SK-N-SH (cell line): ENCODE results near the gene BTN3A1. TPM values are rescaled to one million over a fixed set of nuclear protein-coding genes. Genes with fewer than 3 reads are reported as not detected.
A peak's percentile ranks its signal among the peaks of the same experiment; 100 is the strongest.

Experiments
- CTCF ChIA-PET: fragments of 300-600, 350-600 bp; formaldehyde crosslinking; extraction: SDS; loops from one replicate; lab custom pipeline; 2021; lab: Yijun Ruan, JAX
- POLR2A ChIA-PET: fragments of 350-600 bp; sonication (Branson Sonifier 250); formaldehyde crosslinking; extraction: SDS; loops from one replicate; lab custom pipeline; 2020; ENCODE audit warnings: antibody characterized with exemption, inconsistent platforms; lab: Yijun Ruan, JAX
- DNase-seq: peaks from one replicate; pipeline ENCODE4 v3.0.0; 2012
- H2AFZ ChIP-seq: fragments of 200-600 bp; sonication (generic); 2 replicates; pipeline ENCODE4 v1.8.1; 2016; ENCODE audit warnings: antibody characterized with exemption, mild to moderate bottlenecking, low read depth
- H3F3A ChIP-seq: fragments of 200-600 bp; sonication (generic); replicated peaks from 2 replicates; pipeline ENCODE3; 2016; ENCODE audit warnings: antibody characterized with exemption, mild to moderate bottlenecking; ENCODE audit not compliant: insufficient read depth
- H3K27ac ChIP-seq, 2 experiments: fragments of 200-500 bp in 1 of 2; fragments of 200-600 bp in 1 of 2; sonication (Bioruptor generic) in 1 of 2; sonication (generic), shearing (Covaris generic) in 1 of 2; 2 replicates each; pipeline versions ENCODE4 v1.5.1 to v1.6.1; 2014 to 2016; ENCODE audit warnings: low read depth in 2 of 2, inconsistent platforms in 1 of 2, low read length in 1 of 2, mild to moderate bottlenecking in 1 of 2, mixed read lengths in 1 of 2
- H3K27me3 ChIP-seq: fragments of 200-600 bp; sonication (generic), shearing (Covaris generic); 2 replicates; pipeline ENCODE4 v1.6.1; 2016; ENCODE audit warnings: mixed run types; ENCODE audit not compliant: insufficient read depth
- H3K36me3 ChIP-seq, 2 experiments: fragments of 200-500 bp in 1 of 2; fragments of 200-600 bp in 1 of 2; sonication (Bioruptor generic) in 1 of 2; sonication (generic) in 1 of 2; replicated peaks in 1 of 2; 2 replicates each; pipeline versions ENCODE3 to v1.5.1; 2014 to 2016; ENCODE audit warnings: low read length in 1 of 2, mild to moderate bottlenecking in 1 of 2; ENCODE audit not compliant: insufficient read depth in 2 of 2, control insufficient read depth in 1 of 2
- H3K4me1 ChIP-seq, 2 experiments: fragments of 200-500 bp in 1 of 2; fragments of 200-600 bp in 1 of 2; sonication (Bioruptor generic) in 1 of 2; sonication (generic), shearing (Covaris generic) in 1 of 2; 2 replicates each; pipeline versions ENCODE4 v1.5.1 to v1.6.1; 2014 to 2016; ENCODE audit warnings: low read depth in 1 of 2, low read length in 1 of 2, mixed run types in 1 of 2; ENCODE audit not compliant: insufficient read depth in 2 of 2, control insufficient read depth in 1 of 2
- H3K4me2 ChIP-seq: fragments of 200-600 bp; sonication (generic), shearing (Covaris generic); 2 replicates; pipeline ENCODE4 v1.6.1; 2017; ENCODE audit warnings: mixed run types
- H3K4me3 ChIP-seq, 2 experiments: fragments of 200-500 bp in 1 of 2; fragments of 200-600 bp in 1 of 2; sonication (Bioruptor generic) in 1 of 2; sonication (generic), shearing (Covaris generic) in 1 of 2; 2 replicates each; pipeline versions ENCODE4 v1.5.1 to v1.8.1; 2014 to 2016; ENCODE audit warnings: low read depth in 2 of 2, inconsistent platforms in 1 of 2, low read length in 1 of 2, mild to moderate bottlenecking in 1 of 2, mixed read lengths in 1 of 2, moderate library complexity in 1 of 2
- H3K79me2 ChIP-seq: fragments of 200-600 bp; sonication (generic); 2 replicates; pipeline ENCODE4 v1.8.1; 2017; ENCODE audit warnings: mild to moderate bottlenecking; ENCODE audit not compliant: insufficient read depth
- H3K9ac ChIP-seq: fragments of 200-600 bp; sonication (generic); 2 replicates; pipeline ENCODE4 v1.6.1; 2017; ENCODE audit warnings: mixed run types
- H3K9me2 ChIP-seq: fragments of 200-600 bp; sonication (generic); 2 replicates; pipeline ENCODE4 v1.6.1; 2017; ENCODE audit warnings: mixed run types
- H3K9me3 ChIP-seq: fragments of 200-600 bp; sonication (generic); 2 replicates; pipeline ENCODE4 v1.6.1; 2017; ENCODE audit warnings: mixed run types, mild to moderate bottlenecking, moderate library complexity
- H4K20me1 ChIP-seq: fragments of 200-600 bp; sonication (generic); 2 replicates; pipeline ENCODE4 v1.6.1; 2017; ENCODE audit warnings: mild to moderate bottlenecking, mixed run types; ENCODE audit not compliant: insufficient read depth
- CHD2 ChIP-seq: fragments of 150-350 bp; IDR thresholded peaks from 2 replicates; pipeline ENCODE4 v1.6.1; 2018; ENCODE audit warnings: low read length; ENCODE audit not compliant: partially characterized antibody
- CTCF ChIP-seq: fragments of 200-600 bp; sonication (generic); IDR thresholded peaks from 2 replicates; pipeline ENCODE4 v1.6.1; 2017; ENCODE audit warnings: antibody characterized with exemption, mild to moderate bottlenecking, moderate library complexity
- EP300 ChIP-seq, 2 experiments: IDR thresholded peaks; 2 replicates each; pipeline versions ENCODE4 v1.4.0 to v1.6.1; 2012; ENCODE audit warnings: borderline replicate concordance in 1 of 2, low read depth in 1 of 2, low read length in 1 of 2
- EZH2phosphoT487 ChIP-seq: fragments of 200-600 bp; sonication (generic); IDR thresholded peaks from 2 replicates; pipeline ENCODE4 v1.6.1; 2017; ENCODE audit warnings: low read depth, mixed run types, mild to moderate bottlenecking, antibody characterized with exemption, moderate library complexity, borderline replicate concordance
- GABPA ChIP-seq: IDR thresholded peaks from 2 replicates; pipeline ENCODE4 v1.4.0; 2012; ENCODE audit warnings: low read depth, mild to moderate bottlenecking
- GATA2 ChIP-seq: sonication (generic); formaldehyde crosslinking; IDR thresholded peaks from 2 replicates; pipeline ENCODE4 v1.5.0; 2020; ENCODE audit warnings: mild to moderate bottlenecking, missing genetic modification reagents
- IRF3 ChIP-seq: fragments of 150-350 bp; IDR thresholded peaks from 2 replicates; pipeline ENCODE4 v1.6.1; 2016; ENCODE audit warnings: mild to moderate bottlenecking, low read depth, low read length
- MAX ChIP-seq: IDR thresholded peaks from 2 replicates; pipeline ENCODE4 v1.4.0; 2012; ENCODE audit warnings: low read depth
- POLR2AphosphoS5 ChIP-seq: IDR thresholded peaks from 2 replicates; pipeline ENCODE4 v1.6.1; 2012; ENCODE audit warnings: low read depth, low read length
- RAD21 ChIP-seq: IDR thresholded peaks from 2 replicates; pipeline ENCODE4 v1.6.1; 2012; ENCODE audit warnings: mild to moderate bottlenecking, low read length
- RCOR1 ChIP-seq: fragments of 150-350 bp; IDR thresholded peaks from 2 replicates; pipeline ENCODE4 v1.6.1; 2017; ENCODE audit warnings: antibody characterized with exemption, low read length
- REST ChIP-seq: IDR thresholded peaks from 2 replicates; pipeline ENCODE4 v1.6.1; 2012; ENCODE audit warnings: mild to moderate bottlenecking, low read depth, low read length, moderate library complexity
- RFX5 ChIP-seq: IDR thresholded peaks from 2 replicates; pipeline ENCODE4 v1.6.1; 2012; ENCODE audit warnings: mild to moderate bottlenecking, improper control_type of control experiment, low read length
- RXRA ChIP-seq: IDR thresholded peaks from 2 replicates; pipeline ENCODE4 v1.4.0; 2012; ENCODE audit warnings: low read depth, mild to moderate bottlenecking, borderline replicate concordance
- TAF1 ChIP-seq: IDR thresholded peaks from 2 replicates; pipeline ENCODE4 v1.6.1; 2012; ENCODE audit warnings: low read depth, mild to moderate bottlenecking, low read length, moderate library complexity, borderline replicate concordance
- YY1 ChIP-seq: IDR thresholded peaks from 2 replicates; pipeline ENCODE4 v1.4.0; 2012; ENCODE audit warnings: low read depth, mild to moderate bottlenecking
- WGBS: methylation state at CpG from one replicate; pipeline ENCODE4 v1.1.6; 2017; ENCODE audit warnings: low lambda C conversion rate; 5-methylcytosine and 5-hydroxymethylcytosine counted together
- polyA plus RNA-seq, 3 experiments: library from polyadenylated mRNA; depleted of rRNA; stranded (reverse); fragments of >200 nt; gene quantifications; 2 replicates each; pipeline ENCODE4 v1.2.3, GENCODE V29; 2012

BTN3A1 gene
- polyA plus RNA-seq, 1 of the 3 experiments (the other 2 are of a cell fraction), result 14.2 TPM

GRCh38 chr6:26457806-26458688 lies 56.0 kb downstream of the BTN3A1 start, which contains the start of gene BTN2A1:
BTN2A1 (plus strand) TSS chr6:26457955; CDS start chr6:26458637, 682 bp downstream.
- ChIA-PET POLR2A (no interaction called here), CTCF (no interaction called here)
- H3K36me3 ChIP-seq, result peaks cover 18 to 22% of the 10 kb centered on the region in 2 experiments
- H3K9me2 ChIP-seq, result no peaks in the 10 kb centered on the region
- H3K79me2 ChIP-seq, result peaks cover 46% of the 10 kb centered on the region
- H3K4me1 ChIP-seq, result peaks cover 13 to 18% of the 10 kb centered on the region in 2 experiments; a peak in 1 of 4 replicates
- peak within 1 kb of the TSS; percentile 73 to 86 for H3K4me3 ChIP-seq
- H2AFZ ChIP-seq, result peak within 1 kb of the TSS; percentile 98
- no peaks in the 10 kb centered on the region for H3K27me3 ChIP-seq
- no peaks in the 10 kb centered on the region for H3F3A ChIP-seq
- WGBS, result 1% methylated on average over 29 of the region's 31 CpGs
- H4K20me1 ChIP-seq, result no peaks in the 10 kb centered on the region
- TF ChIP-seq RFX5 (peak; percentile 99), TAF1 (peak; percentile 45; the same call in 1 of the 2 replicates), RCOR1 (no peak), CHD2 (no peak), YY1 (peak; percentile 88), POLR2AphosphoS5 (peak; percentile 77; the same call in 1 of the 2 replicates), GATA2 (CRISPR knock-in tag) (no peak), MAX (no peak), EP300 (IDR thresholded peaks at IDR 0.05; ENCODE audit: borderline replicate concordance in 1 of 2, low read depth in 1 of 2, low read length in 1 of 2) (no peak), GABPA (no peak), RAD21 (no peak), EZH2phosphoT487 (no peak), RXRA (no peak), REST (no peak), IRF3 (0 out of 2 replicates have a peak, but pooled peaks have one; percentile 35), CTCF (peak; percentile 22; the same call in 1 of the 2 replicates)
- peak; percentile 87 for DNase-seq
- H3K27ac ChIP-seq, result peak within 1 kb of the TSS; percentile 74 to 94
- H3K9ac ChIP-seq, result peak within 1 kb of the TSS; percentile 80
- H3K9me3 ChIP-seq, result no peaks in the 10 kb centered on the region
- peak within 1 kb of the TSS; percentile 90 for H3K4me2 ChIP-seq
